Fibroblast of lung (primary cell): Measurements from ENCODE around the gene GAL3ST2. TPM values are rescaled to one million over a fixed set of nuclear protein-coding genes. Genes with fewer than 3 reads are reported as not detected.
A peak's percentile ranks its signal among the peaks of the same experiment; 100 is the strongest.
"Not testable (repeated sequence)": the region's sequence is repeated elsewhere in the genome, so short reads cannot be mapped to it uniquely, and the experiment has no call there.

Source experiments
- DNase-seq, 2 donors: peaks; one replicate each; pipeline versions ENCODE4 v3.0.0 to v3.0.0-alpha.2; 2010; ENCODE audit warnings: low read depth in 2 of 2
- H2AFZ ChIP-seq: 2 replicates; pipeline ENCODE4 v1.5.1; 2012; ENCODE audit warnings: low read length, control low read depth, inconsistent platforms
- H3K27ac ChIP-seq: 2 replicates; pipeline ENCODE4 v1.5.1; 2011; ENCODE audit warnings: low read length, control low read depth; ENCODE audit not compliant: insufficient read depth
- H3K27me3 ChIP-seq: 2 replicates; pipeline ENCODE4 v1.5.1; 2011; ENCODE audit warnings: mild to moderate bottlenecking, low read length; ENCODE audit not compliant: control insufficient read depth, insufficient read depth
- H3K36me3 ChIP-seq: 2 replicates; pipeline ENCODE4 v1.5.1; 2011; ENCODE audit warnings: low read length; ENCODE audit not compliant: control insufficient read depth, insufficient read depth
- H3K4me1 ChIP-seq: 2 replicates; pipeline ENCODE4 v1.5.1; 2011; ENCODE audit warnings: low read length; ENCODE audit not compliant: control insufficient read depth, insufficient read depth; ENCODE audit errors: extremely low read depth
- H3K4me2 ChIP-seq: 2 replicates; pipeline ENCODE4 v1.5.1; 2011; ENCODE audit warnings: low read length, control low read depth; ENCODE audit not compliant: insufficient read depth; ENCODE audit errors: extremely low read depth
- H3K4me3 ChIP-seq, 4 experiments: fragments of 200-600 bp in 1 of 4; sonication (generic) in 1 of 4; replicated peaks in 1 of 4; 2 replicates each; pipeline ENCODE4 v1.5.1; 2011 to 2016; ENCODE audit warnings: low read length in 4 of 4, low read depth in 3 of 4, mild to moderate bottlenecking in 3 of 4, control low read depth in 2 of 4, inconsistent platforms in 1 of 4, mixed read lengths in 1 of 4; ENCODE audit not compliant: insufficient read depth in 1 of 4; ENCODE audit errors: control extremely low read depth in 1 of 4
- H3K79me2 ChIP-seq: 2 replicates; pipeline ENCODE4 v1.5.1; 2012; ENCODE audit warnings: mild to moderate bottlenecking, low read length, inconsistent platforms; ENCODE audit not compliant: control insufficient read depth, insufficient read depth
- H3K9ac ChIP-seq: 2 replicates; pipeline ENCODE4 v1.5.1; 2011; ENCODE audit warnings: mild to moderate bottlenecking, low read length, control low read depth; ENCODE audit not compliant: insufficient read depth
- H3K9me3 ChIP-seq: 2 replicates; pipeline ENCODE4 v1.5.1; 2012; ENCODE audit warnings: low read depth, low read length; ENCODE audit not compliant: control insufficient read depth, insufficient read depth
- H4K20me1 ChIP-seq: 2 replicates; pipeline ENCODE4 v1.5.1; 2011; ENCODE audit warnings: low read length; ENCODE audit not compliant: control insufficient read depth, insufficient read depth; ENCODE audit errors: extremely low read depth
- CTCF ChIP-seq, 2 donors: IDR thresholded peaks in 1 of 2; conservative IDR thresholded peaks in 1 of 2; 1 replicate in 1 of 2; 2 replicates in 1 of 2; pipeline ENCODE4 v1.5.1; 2011 to 2012; ENCODE audit warnings: low read length in 2 of 2, control low read depth in 1 of 2, inconsistent platforms in 1 of 2, low read depth in 1 of 2, mild to moderate bottlenecking in 1 of 2
- EZH2 ChIP-seq: IDR thresholded peaks from 2 replicates; pipeline ENCODE4 v1.5.1; 2012; ENCODE audit warnings: low read length, control low read depth, mild to moderate bottlenecking; ENCODE audit errors: missing control alignments
- polyA plus RNA-seq, 2 donors: library from polyadenylated mRNA; depleted of rRNA in 1 of 2; stranded (reverse) in 1 of 2; unstranded in 1 of 2; fragments of >200 nt; gene quantifications; 2 replicates each; pipeline ENCODE4 v1.2.1, GENCODE V29; 2011 to 2012; ENCODE audit warnings: missing spikeins in 1 of 2
- total RNA-seq: library from RNA; depleted of rRNA; stranded (reverse); fragments of >200 nt; gene quantifications from 2 replicates; pipeline ENCODE4 v1.2.1, GENCODE V29; 2014

Gene GAL3ST2
- total and polyA plus RNA-seq, 2 donors (not counting 1 experiment from before 2014, with no cell fraction given), result 0.17 TPM; not detected in 1

GRCh38 chr2:241803387-241804325 lies 27.0 kb downstream of the GAL3ST2 start:
- H3K9me3 ChIP-seq, result no peaks in the 10 kb centered on the region
- no peak overlapping the region for H3K27ac ChIP-seq
- H3K4me1 ChIP-seq, result peaks cover 5% of the 10 kb centered on the region
- peak overlapping the region; percentile 30 for H2AFZ ChIP-seq
- H3K4me2 ChIP-seq, result peak overlapping the region; percentile 87
- peak overlapping the region; percentile 20 to 49 (median 32) for H3K4me3 ChIP-seq
- TF ChIP-seq EZH2, result no peak
- TF ChIP-seq CTCF (conservative IDR thresholded peaks at IDR 0.05 in 1 of 2, IDR thresholded peaks at IDR 0.05 in 1 of 2; ENCODE audit: low read depth in 1 of 2, low read length in 2 of 2), result no peak
- H3K9ac ChIP-seq, result no peak overlapping the region
- peak; percentile 32 to 64 for DNase-seq
- no peaks in the 10 kb centered on the region for H3K79me2 ChIP-seq
- no peaks in the 10 kb centered on the region for H4K20me1 ChIP-seq
- H3K27me3 ChIP-seq, result no peaks in the 10 kb centered on the region
- no peaks in the 10 kb centered on the region for H3K36me3 ChIP-seq

GRCh38 chr2:241804326-241805229 lies 28.0 kb downstream of the GAL3ST2 start:
- DNase-seq, result peak in 1 of 2 donors; percentile 27
- H3K9me3 ChIP-seq, result no peaks in the 10 kb centered on the region
- H3K79me2 ChIP-seq, result no peaks in the 10 kb centered on the region
- H3K27me3 ChIP-seq, result no peaks in the 10 kb centered on the region
- H3K36me3 ChIP-seq, result no peaks in the 10 kb centered on the region
- TF ChIP-seq CTCF (conservative IDR thresholded peaks at IDR 0.05 in 1 of 2, IDR thresholded peaks at IDR 0.05 in 1 of 2; ENCODE audit: low read depth in 1 of 2, low read length in 2 of 2) (no peak), EZH2 (no peak)
- H3K4me2 ChIP-seq, result peak overlapping the region; percentile 32
- H2AFZ ChIP-seq, result no peak overlapping the region
- peak overlapping the region in 1 of 4 experiments; percentile 49 for H3K4me3 ChIP-seq
- H4K20me1 ChIP-seq, result no peaks in the 10 kb centered on the region
- H3K4me1 ChIP-seq, result peaks cover 5% of the 10 kb centered on the region
- H3K9ac ChIP-seq, result no peak overlapping the region
- no peak overlapping the region for H3K27ac ChIP-seq

- H3K9me3 ChIP-seq, result not testable (repeated sequence)
These were observed 29.6 kb downstream of the GAL3ST2 start for GRCh38 chr2:241806217-241806616.

More at GRCh38 chr2:241806217-241806616, 29.6 kb downstream of the GAL3ST2 start:
- not testable (repeated sequence) for H3K36me3 ChIP-seq, H3K4me2 ChIP-seq, H2AFZ ChIP-seq, DNase-seq, H3K4me1 ChIP-seq, H3K4me3 ChIP-seq, H3K27me3 ChIP-seq, H4K20me1 ChIP-seq, H3K9ac ChIP-seq, H3K27ac ChIP-seq, H3K79me2 ChIP-seq
